Measurements from ENCODE around the gene FREM1. TPM values are rescaled to one million over a fixed set of nuclear protein-coding genes. Genes with fewer than 3 reads are reported as not detected.

Gene FREM1
- total and polyA plus RNA-seq, 10 of the 15 experiments (the other 5 are each of a cell fraction or from before 2014, with no cell fraction given): 0.01 to 0.16 (median 0.08) TPM; not detected in 7

GRCh38 chr9:14912859-14913258 lies 2.6 kb upstream of the FREM1 start (continued):
- TF ChIP-seq ELK1 (IDR thresholded peaks at IDR 0.05; ENCODE audit: low read depth, low read length) (no peak), POLR2A (IDR thresholded peaks at IDR 0.05; ENCODE audit: low read depth, low read length) (no peak)

DNA sequence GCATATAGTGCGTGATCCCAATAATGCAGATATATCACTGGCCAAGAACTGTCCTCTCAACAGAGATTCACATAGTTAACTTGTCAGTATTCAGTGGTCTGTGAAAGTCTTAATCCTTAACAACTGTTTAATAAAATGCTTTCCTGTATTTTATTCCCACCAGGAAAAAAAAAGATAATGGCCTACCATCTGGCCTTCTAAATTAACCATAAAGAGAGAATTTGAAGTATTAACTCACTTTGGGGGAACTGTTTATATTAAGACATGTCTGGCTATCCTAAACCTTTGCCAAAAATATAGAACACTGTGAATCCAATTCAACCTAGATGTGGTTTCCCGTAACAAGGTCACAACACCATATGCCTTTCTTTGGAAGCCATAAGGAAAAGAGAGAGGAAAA lies 818 bp upstream of the FREM1 start:
- Histone ChIP-seq H3K27me3 (replicated peaks in 1 of 2; ENCODE audit: control insufficient read depth in 2 of 2, insufficient read depth in 2 of 2, low read length in 1 of 2) (no peaks in the 10 kb centered on the region; a peak in 1 of 4 replicates), H3K4me1 (ENCODE audit: control insufficient read depth, insufficient read depth, low read length) (no peaks in the 10 kb centered on the region), H3K9ac (ENCODE audit: control insufficient read depth, insufficient read depth, low read length) (no peak overlapping the region), H3K4me3 (no peak overlapping the region), H3K27ac (ENCODE audit: control insufficient read depth, insufficient read depth) (no peak overlapping the region), H3K4me2 (ENCODE audit: control insufficient read depth, insufficient read depth) (no peak overlapping the region), H2AFZ (ENCODE audit: control insufficient read depth, low read depth, low read length) (no peak overlapping the region), H4K20me1 (ENCODE audit: control insufficient read depth, insufficient read depth) (no peaks in the 10 kb centered on the region), H3K36me3 (ENCODE audit: control insufficient read depth in 2 of 2, insufficient read depth in 2 of 2, low read length in 1 of 2) (no peaks in the 10 kb centered on the region), H3K79me2 (ENCODE audit: control insufficient read depth, insufficient read depth, low read length) (no peaks in the 10 kb centered on the region), H3K9me3 (replicated peaks; ENCODE audit: control insufficient read depth, insufficient read depth, low read length) (no peaks in the 10 kb centered on the region)
- intact Hi-C loops (cut with micrococcal nuclease; ENCODE audit: unreplicated experiment): no loop called here
- no peak for ATAC-seq
- RAD21 ChIA-PET (ENCODE audit: unreplicated experiment): no interaction called here
- TF ChIP-seq IKZF2 (IDR thresholded peaks at IDR 0.05): no peak
- TF ChIP-seq BCL3 (IDR thresholded peaks at IDR 0.05; ENCODE audit: borderline replicate concordance, insufficient read depth, low read depth, low read length, poor library complexity, severe bottlenecking): no peak
- no peak for TF ChIP-seq EED (IDR thresholded peaks at IDR 0.05; ENCODE audit: low read depth)
- TF ChIP-seq PBX3 (IDR thresholded peaks at IDR 0.05; ENCODE audit: insufficient replicate concordance, low read depth, low read length): no peak
- no peak for TF ChIP-seq PAX5 (IDR thresholded peaks at IDR 0.05; ENCODE audit: borderline replicate concordance, low read depth, low read length)
- TF ChIP-seq POLR2AphosphoS5 (IDR thresholded peaks at IDR 0.05; ENCODE audit: low read length): no peak
- no peak for TF ChIP-seq BHLHE40 (IDR thresholded peaks at IDR 0.05; ENCODE audit: borderline replicate concordance in 1 of 2, low read depth in 2 of 2, low read length in 1 of 2)
- no peak for TF ChIP-seq EZH2 (IDR thresholded peaks at IDR 0.05; ENCODE audit: borderline replicate concordance, control insufficient read depth, low read depth, low read length)
- POLR2A ChIA-PET: no interaction called here
- no TSS peak for BruUV-seq (replicated peaks)
- CTCF ChIA-PET: no interaction called here
- in situ Hi-C loops (cut with MboI): no loop called here
- 46% methylated on average over 2 of the region's 2 CpGs for WGBS (ENCODE audit: insufficient coverage, insufficient replicate concordance, low lambda C conversion rate, missing lambda C conversion rate)
- DNase-seq (ENCODE audit: low read depth, low spot score): no peak
- SMC1A ChIA-PET (ENCODE audit: uncharacterized antibody, unreplicated experiment): no interaction called here
- FAIRE-seq: no peak
